ENCODE results near the gene HMX2.

The HMX2 gene

DNA sequence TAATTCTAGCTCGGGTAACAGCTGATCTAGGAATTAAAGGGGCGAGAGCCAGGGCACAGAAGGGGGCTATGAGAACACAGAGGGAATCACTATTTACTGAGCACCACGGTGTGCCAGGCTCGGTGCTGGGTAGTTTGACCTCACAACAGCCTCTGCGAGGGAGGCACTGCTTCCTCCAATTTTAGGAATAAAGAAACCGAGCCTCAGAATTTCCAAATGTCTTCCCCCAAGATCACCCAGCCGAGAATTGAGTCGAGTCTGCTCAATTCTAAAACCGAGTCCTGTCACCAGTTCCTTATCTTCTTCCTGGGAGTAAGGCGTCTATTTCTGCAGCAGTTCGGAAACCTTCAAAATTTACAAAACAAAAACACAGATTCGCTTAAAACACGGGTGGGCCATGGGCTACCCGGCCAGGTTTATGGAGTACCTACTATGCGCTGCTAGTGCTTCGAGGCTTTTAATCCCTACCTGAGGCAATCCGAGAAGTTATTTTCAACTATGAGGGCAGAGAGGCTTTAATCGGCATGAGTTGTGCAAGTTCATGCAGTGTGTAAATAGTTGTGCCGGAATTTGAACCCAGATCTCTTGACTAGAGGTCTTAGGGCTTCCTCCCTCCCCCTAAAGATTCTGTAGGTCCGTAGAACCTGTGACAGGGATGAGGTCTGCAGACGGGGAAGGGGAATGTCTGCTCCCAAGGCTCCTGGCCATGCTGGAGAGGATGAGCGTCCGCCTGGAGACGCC, 872 bp upstream of the HMX2 start:
- no peaks in the 10 kb centered on the region for H3K9me3 ChIP-seq (ENCODE audit: control insufficient read depth, low read length)
- H3K27ac ChIP-seq (ENCODE audit: low read depth, low read length, severe bottlenecking) = no peak overlapping the region
- no peak overlapping the region for H3K4me3 ChIP-seq (ENCODE audit: extremely low read depth, insufficient read depth, low read length, poor library complexity, severe bottlenecking)
- peaks cover 26% of the 10 kb centered on the region for H3K4me1 ChIP-seq (ENCODE audit: control insufficient read depth, insufficient read depth, low read length, poor library complexity, severe bottlenecking)
- WGBS, 2 experiments (ENCODE audit: insufficient coverage in 2 of 2) = 11 to 12% methylated on average over 16 to 19 of the region's 24 CpGs
- H3K36me3 ChIP-seq (ENCODE audit: control insufficient read depth, insufficient read depth, low read length) = no peaks in the 10 kb centered on the region

DNA sequence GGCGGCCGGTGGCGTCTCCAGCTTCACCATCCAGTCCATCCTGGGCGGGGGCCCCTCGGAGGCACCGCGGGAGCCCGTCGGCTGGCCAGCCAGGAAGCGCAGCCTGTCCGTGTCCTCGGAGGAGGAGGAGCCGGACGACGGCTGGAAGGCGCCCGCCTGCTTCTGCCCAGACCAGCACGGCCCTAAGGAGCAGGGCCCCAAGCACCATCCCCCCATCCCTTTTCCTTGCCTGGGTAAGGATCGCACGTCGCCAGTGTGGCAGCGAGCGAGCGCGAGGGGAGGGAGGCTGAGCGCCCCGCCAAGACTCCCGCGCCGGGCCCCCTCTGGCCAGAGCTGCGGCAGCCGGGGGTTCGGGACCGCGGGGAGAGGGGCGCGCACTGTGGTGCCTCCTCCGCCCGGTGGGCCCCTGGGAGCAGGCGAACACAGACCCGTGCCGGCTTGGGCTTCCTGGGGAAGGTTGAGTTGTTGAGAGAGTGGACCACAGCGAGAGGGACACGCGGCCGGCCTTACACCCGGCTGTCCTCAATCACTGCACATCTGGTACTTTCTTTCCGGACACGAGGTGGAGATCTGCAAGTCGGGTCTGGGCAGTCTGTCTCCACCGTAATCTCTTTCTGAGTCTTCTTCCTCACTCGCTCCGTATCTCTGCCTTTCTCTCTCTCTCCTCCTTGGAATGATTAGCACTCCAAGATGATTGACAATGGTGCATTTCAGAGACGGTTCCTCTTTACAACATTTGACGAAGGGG, 652 bp downstream of the HMX2 start:
- Histone ChIP-seq H3K36me3 (ENCODE audit: control insufficient read depth, insufficient read depth, low read length) (no peaks in the 10 kb centered on the region), H3K9me3 (ENCODE audit: control insufficient read depth, low read length) (no peaks in the 10 kb centered on the region), H3K27ac (ENCODE audit: low read depth, low read length, severe bottlenecking) (no peak overlapping the region), H3K4me3 (ENCODE audit: extremely low read depth, insufficient read depth, low read length, poor library complexity, severe bottlenecking) (peak overlapping the region; percentile 5), H3K4me1 (ENCODE audit: control insufficient read depth, insufficient read depth, low read length, poor library complexity, severe bottlenecking) (peaks cover 22% of the 10 kb centered on the region)
- 0% methylated on average over 47 to 50 of the region's 55 CpGs for WGBS, 2 experiments (ENCODE audit: insufficient coverage in 2 of 2)

DNA sequence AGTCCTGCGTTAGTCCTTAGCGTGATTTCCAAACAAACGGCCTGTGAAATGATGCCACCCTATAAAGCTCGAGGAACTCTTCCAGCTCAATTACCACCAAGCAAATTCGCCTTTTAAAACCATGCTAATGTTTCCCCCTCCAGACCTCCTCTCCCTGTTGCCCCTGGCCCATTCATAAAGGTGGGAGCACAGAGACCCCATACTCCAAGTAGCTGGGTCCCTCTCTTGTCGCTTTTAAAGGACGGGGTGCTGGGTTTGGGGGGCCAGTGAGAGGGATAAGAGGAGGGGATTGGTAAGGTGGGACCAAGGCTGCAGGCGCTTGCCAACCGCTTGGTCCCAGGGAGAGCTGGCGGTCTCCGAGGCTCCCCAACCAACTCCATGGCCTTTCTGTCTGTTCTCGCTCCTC, 1.2 kb downstream of the HMX2 start:
- 1 to 3% methylated on average over 8 to 10 of the region's 12 CpGs for WGBS, 2 experiments (ENCODE audit: insufficient coverage in 2 of 2)
- Histone ChIP-seq H3K36me3 (ENCODE audit: control insufficient read depth, insufficient read depth, low read length) (no peaks in the 10 kb centered on the region), H3K4me3 (ENCODE audit: extremely low read depth, insufficient read depth, low read length, poor library complexity, severe bottlenecking) (peak overlapping the region; percentile 32), H3K9me3 (ENCODE audit: control insufficient read depth, low read length) (no peaks in the 10 kb centered on the region), H3K4me1 (ENCODE audit: control insufficient read depth, insufficient read depth, low read length, poor library complexity, severe bottlenecking) (peaks cover 22% of the 10 kb centered on the region), H3K27ac (ENCODE audit: low read depth, low read length, severe bottlenecking) (no peak overlapping the region)

GRCh38 chr10:123149568-123150270, 1.8 kb downstream of the HMX2 start:
- no peak overlapping the region for H3K27ac ChIP-seq (ENCODE audit: low read depth, low read length, severe bottlenecking)
- 0 to 1% methylated on average over 50 to 64 of the region's 76 CpGs for WGBS, 2 experiments (ENCODE audit: insufficient coverage in 2 of 2)
- peak overlapping the region; percentile 32 for H3K4me3 ChIP-seq (ENCODE audit: extremely low read depth, insufficient read depth, low read length, poor library complexity, severe bottlenecking)
- H3K4me1 ChIP-seq (ENCODE audit: control insufficient read depth, insufficient read depth, low read length, poor library complexity, severe bottlenecking) = peaks cover 22% of the 10 kb centered on the region
- H3K9me3 ChIP-seq (ENCODE audit: control insufficient read depth, low read length) = no peaks in the 10 kb centered on the region
- no peaks in the 10 kb centered on the region for H3K36me3 ChIP-seq (ENCODE audit: control insufficient read depth, insufficient read depth, low read length)

- peak overlapping the region; percentile 32 for H3K4me3 ChIP-seq (ENCODE audit: extremely low read depth, insufficient read depth, low read length, poor library complexity, severe bottlenecking)
- peaks cover 5% of the 10 kb centered on the region for H3K36me3 ChIP-seq (ENCODE audit: control insufficient read depth, insufficient read depth, low read length)
- H3K27ac ChIP-seq (ENCODE audit: low read depth, low read length, severe bottlenecking) = no peak overlapping the region
- H3K9me3 ChIP-seq (ENCODE audit: control insufficient read depth, low read length) = no peaks in the 10 kb centered on the region
- peaks cover 23% of the 10 kb centered on the region for H3K4me1 ChIP-seq (ENCODE audit: control insufficient read depth, insufficient read depth, low read length, poor library complexity, severe bottlenecking)
- WGBS, 2 experiments (ENCODE audit: insufficient coverage in 2 of 2) = 0 to 5% methylated on average over 19 to 24 of the region's 34 CpGs
Observed at GRCh38 chr10:123150271-123150985, 2.5 kb downstream of the HMX2 start.

DNA sequence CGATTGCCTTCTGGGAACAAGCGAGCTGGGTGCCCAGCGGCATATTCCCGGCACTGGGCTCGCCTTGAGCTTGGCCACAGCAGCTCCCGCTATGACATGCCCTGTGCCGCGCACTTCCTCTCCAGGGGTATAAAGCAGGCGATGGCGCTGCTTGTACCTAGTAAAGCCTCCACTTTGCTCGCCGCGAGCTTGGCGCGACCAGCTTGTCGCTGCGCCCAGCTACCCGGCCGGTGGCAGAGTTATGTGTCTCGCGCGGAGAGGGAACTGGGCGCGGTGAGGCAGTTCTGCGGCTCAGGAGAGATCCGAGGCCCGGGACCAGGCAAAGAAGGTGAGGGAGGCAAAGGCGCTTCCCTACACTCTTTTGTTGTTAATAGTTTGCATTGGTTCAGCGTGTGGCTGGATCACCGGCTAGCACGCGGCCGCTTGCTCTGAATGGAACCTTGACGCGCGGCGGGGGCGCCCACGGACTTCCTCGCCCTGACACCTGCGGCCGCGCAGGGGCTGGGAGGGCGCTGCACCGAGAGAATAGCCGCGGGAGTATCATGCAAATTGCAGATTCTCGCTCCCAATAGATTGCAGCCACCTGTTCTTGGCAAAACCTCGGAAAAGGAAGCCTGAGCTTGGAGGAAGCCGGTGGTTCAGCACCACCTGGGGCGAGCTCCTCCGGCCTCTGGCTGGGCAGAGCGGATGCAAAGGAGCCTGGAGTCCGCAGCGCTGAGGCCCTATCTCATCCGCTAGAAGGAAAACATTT, 3.2 kb downstream of the HMX2 start:
- 0 to 1% methylated on average over 45 to 52 of the region's 56 CpGs for WGBS, 2 experiments (ENCODE audit: insufficient coverage in 2 of 2)
- peak overlapping the region; percentile 25 for H3K4me3 ChIP-seq (ENCODE audit: extremely low read depth, insufficient read depth, low read length, poor library complexity, severe bottlenecking)
- H3K36me3 ChIP-seq (ENCODE audit: control insufficient read depth, insufficient read depth, low read length) = peaks cover 12% of the 10 kb centered on the region
- no peak overlapping the region for H3K27ac ChIP-seq (ENCODE audit: low read depth, low read length, severe bottlenecking)
- peaks cover 28% of the 10 kb centered on the region for H3K4me1 ChIP-seq (ENCODE audit: control insufficient read depth, insufficient read depth, low read length, poor library complexity, severe bottlenecking)
- no peaks in the 10 kb centered on the region for H3K9me3 ChIP-seq (ENCODE audit: control insufficient read depth, low read length)

GRCh38 chr10:123151737-123152135, 3.8 kb downstream of the HMX2 start:
- WGBS, 2 experiments (ENCODE audit: insufficient coverage in 2 of 2) = 49% methylated on average over 3 of the region's 7 CpGs; no CpG with 5 or more reads in 1 of the 2 experiments
- H3K4me1 ChIP-seq (ENCODE audit: control insufficient read depth, insufficient read depth, low read length, poor library complexity, severe bottlenecking) = peaks cover 28% of the 10 kb centered on the region
- H3K36me3 ChIP-seq (ENCODE audit: control insufficient read depth, insufficient read depth, low read length) = peaks cover 18% of the 10 kb centered on the region
- no peak overlapping the region for H3K27ac ChIP-seq (ENCODE audit: low read depth, low read length, severe bottlenecking)
- no peak overlapping the region for H3K4me3 ChIP-seq (ENCODE audit: extremely low read depth, insufficient read depth, low read length, poor library complexity, severe bottlenecking)
- no peaks in the 10 kb centered on the region for H3K9me3 ChIP-seq (ENCODE audit: control insufficient read depth, low read length)

DNA sequence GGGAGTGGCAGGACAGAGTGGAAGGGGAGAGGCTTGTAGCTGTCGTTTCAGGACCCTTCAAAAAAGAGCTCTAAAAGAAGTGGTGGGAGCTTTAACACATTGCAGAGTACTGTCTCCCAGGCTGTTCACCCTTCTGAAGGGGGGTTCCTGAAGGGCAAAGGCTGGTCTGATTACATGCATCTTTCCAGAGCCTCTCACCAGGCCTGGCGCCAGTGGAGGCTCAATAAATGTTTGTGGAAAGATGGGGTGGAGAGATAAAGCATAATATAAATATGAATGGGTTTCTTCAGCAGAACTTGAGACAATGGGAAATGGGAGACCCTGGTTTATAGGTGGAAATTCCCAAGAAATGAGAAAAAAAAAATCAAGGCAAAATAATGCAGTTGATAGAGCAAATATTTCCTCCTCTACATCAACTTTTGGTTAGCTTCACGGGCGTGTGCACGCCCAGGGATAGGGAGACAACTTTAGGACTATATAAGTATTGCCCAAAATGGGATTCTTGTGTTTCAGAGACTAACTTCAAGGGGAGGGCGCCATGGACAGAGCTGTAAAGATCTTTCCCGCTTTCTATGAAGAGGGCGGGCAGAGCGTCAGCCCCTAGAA, 5.7 kb downstream of the HMX2 start:
- H3K27ac ChIP-seq (ENCODE audit: low read depth, low read length, severe bottlenecking) = no peak overlapping the region
- peaks cover 32% of the 10 kb centered on the region for H3K36me3 ChIP-seq (ENCODE audit: control insufficient read depth, insufficient read depth, low read length)
- WGBS, 2 experiments (ENCODE audit: insufficient coverage in 2 of 2) = 32 to 44% methylated on average over 4 to 6 of the region's 9 CpGs
- H3K4me3 ChIP-seq (ENCODE audit: extremely low read depth, insufficient read depth, low read length, poor library complexity, severe bottlenecking) = no peak overlapping the region
- H3K9me3 ChIP-seq (ENCODE audit: control insufficient read depth, low read length) = no peaks in the 10 kb centered on the region
- H3K4me1 ChIP-seq (ENCODE audit: control insufficient read depth, insufficient read depth, low read length, poor library complexity, severe bottlenecking) = peaks cover 26% of the 10 kb centered on the region

DNA sequence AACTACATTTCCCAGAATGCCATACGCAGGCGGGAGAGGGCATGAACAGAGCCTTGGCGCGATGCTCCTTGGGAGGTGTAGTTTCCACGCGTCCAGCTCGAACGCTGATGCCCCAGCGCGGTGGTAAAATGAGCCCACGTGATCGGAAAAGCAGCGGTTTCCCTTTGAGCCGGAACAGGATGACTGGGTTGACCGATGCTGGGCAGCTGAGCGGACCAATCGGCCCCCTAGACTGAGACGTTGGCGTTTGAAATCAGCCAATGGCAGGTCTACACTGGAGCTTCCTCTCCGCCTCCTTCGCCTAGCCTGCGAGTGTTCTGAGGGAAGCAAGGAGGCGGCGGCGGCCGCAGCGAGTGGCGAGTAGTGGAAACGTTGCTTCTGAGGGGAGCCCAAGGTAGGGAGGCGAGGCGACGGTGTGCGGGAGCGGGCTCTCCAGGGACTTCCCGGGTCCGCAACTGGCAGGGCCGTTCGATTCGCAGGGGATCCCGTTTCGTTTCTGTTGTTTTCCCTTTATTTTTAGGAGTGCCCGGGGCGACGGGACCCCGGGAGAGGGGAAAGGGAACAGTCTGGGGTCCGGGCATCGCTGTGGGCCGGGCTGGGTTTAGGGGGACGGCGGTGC, 6.3 kb downstream of the HMX2 start, which contains the start of gene BUB3:
Gene BUB3, plus strand, starts transcription at position 311 of the 619 bp plus-strand sequence. CDS start 516 bp downstream, outside the sequence.
- H3K4me1 ChIP-seq (ENCODE audit: control insufficient read depth, insufficient read depth, low read length, poor library complexity, severe bottlenecking) = peaks cover 25% of the 10 kb centered on the region

More for the DNA sequence above, 6.3 kb downstream of the HMX2 start, which contains the start of gene BUB3:
- peak within 1 kb of the TSS; percentile 98 for H3K4me3 ChIP-seq (ENCODE audit: extremely low read depth, insufficient read depth, low read length, poor library complexity, severe bottlenecking)
- no peaks in the 10 kb centered on the region for H3K9me3 ChIP-seq (ENCODE audit: control insufficient read depth, low read length)
- WGBS, 2 experiments (ENCODE audit: insufficient coverage in 2 of 2) = 0 to 1% methylated on average over 36 to 50 of the region's 50 CpGs
- peaks cover 32% of the 10 kb centered on the region for H3K36me3 ChIP-seq (ENCODE audit: control insufficient read depth, insufficient read depth, low read length)
- peak within 1 kb of the TSS; percentile 63 for H3K27ac ChIP-seq (ENCODE audit: low read depth, low read length, severe bottlenecking)

Data from mesodermal cell (in vitro differentiated cells).